ENCODE results near the gene DNAJC11.

DNA sequence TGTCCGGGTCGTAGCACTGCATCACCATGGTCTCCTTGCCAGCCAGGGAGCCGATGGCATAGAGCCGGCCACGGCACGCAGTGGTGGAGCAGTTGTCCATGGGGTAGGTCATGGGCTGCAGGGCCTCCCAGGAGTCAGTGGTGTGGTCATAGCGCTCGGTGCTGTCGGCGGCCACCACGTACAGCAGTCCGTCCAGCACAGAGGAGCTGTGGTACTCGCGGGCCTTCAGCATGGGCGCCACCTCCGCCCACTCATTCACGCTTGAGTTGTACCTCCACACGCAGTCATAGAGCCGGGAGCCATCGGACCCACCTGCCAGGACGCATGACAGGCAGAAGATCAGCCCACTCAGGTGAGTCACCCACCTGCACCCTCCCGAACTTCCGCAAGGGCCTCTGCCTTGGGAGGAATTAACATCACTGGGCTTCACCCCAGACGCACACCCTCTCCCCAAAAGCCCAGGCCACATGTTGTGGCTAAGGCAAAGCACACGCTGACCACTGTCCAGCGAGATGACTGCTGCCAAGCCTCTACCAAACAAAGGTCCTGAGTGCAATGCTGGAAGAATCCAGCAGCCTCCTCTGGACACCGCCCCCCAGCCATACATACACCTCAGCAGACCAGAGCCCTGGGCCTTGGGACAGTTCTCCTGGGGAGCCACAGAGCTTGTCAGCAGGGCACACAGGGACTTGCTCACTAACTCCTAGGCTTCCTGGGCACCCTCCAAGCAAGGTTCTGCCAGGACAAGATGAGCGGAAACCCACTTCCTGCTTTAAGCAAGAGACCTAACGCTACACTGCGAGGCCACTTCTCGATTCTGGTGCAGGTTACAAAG, 102.3 kb downstream of the DNAJC11 start:
- TF ChIP-seq CTCF (IDR thresholded peaks at IDR 0.05) = no peak
- TF ChIP-seq POLR2A (IDR thresholded peaks at IDR 0.05) = no peak
- TF ChIP-seq EP300 (IDR thresholded peaks at IDR 0.05) = no peak
